ENCODE measurements around the gene MAPKAP1. TPM values are rescaled to one million over a fixed set of nuclear protein-coding genes. Genes with fewer than 3 reads are reported as not detected.

Gene MAPKAP1
- total RNA-seq, 1 donor from 2014 or later: 96.2 TPM

DNA sequence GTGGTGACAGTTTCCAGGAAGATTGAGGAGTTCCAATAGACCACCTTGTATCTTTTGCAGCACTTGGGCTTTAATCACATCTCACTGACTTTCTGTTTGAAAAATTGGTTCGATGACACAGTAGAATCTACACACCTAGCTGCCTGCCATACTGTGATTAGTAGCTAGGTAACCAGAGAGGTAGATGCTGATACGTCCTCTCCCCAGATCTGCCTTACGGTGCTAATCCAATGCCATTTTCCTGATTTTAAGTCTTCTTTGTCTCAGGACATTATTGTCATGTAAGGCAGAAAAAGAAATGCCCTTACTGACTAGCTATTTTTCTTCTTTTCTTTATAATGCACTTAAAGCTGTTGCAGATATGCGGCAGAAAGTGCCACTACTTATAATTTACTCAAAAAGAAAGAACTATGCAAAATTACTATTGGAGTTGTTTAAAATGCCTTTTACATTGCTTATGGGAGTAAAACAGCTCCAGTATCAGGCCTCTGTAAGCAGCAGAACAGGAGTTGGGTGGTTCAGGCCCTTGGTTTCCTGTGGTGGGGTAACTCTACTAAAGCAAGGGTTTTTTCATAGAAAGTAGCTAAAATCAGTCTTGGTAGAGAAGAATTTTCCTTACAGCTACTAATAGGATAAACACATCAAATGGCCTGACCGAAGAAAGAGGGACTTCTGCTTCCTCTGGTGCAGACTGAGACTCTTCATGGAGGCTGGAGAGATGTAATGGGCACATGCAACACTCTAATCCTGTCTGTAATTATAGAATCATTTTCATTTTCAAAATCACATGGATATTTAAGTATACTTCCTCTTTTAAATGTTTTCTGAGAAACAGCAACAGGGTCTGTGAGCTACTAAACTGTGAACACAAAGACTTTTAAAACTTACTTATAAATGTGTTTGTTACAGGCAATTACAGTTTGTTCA, 177.2 kb downstream of the MAPKAP1 start:
- DNase-seq (ENCODE audit: low spot score): no peak
- intact Hi-C loops (cut with DNase I): no loop called here

DNA sequence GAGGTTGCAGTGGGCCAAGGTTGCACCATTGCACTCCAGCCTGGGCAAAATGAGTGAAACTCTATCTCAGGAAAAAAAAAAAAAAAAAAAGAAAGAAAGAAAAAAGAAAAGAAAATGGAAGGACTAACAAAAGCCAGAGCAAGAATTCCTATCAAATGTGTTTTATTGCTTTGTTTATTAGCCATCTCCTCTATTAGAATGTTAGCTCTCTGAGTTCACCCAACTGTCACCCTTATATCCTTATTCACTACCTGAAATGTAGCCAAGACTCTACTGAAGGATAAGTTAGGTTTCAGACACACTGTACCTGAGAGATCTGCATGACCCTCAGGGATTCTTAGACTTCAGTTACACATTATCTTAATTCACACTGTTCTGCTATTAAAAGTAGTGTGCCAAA, 177.9 kb downstream of the MAPKAP1 start:
- intact Hi-C loops (cut with DNase I): no loop called here
- no peak for DNase-seq (ENCODE audit: low spot score)

DNA sequence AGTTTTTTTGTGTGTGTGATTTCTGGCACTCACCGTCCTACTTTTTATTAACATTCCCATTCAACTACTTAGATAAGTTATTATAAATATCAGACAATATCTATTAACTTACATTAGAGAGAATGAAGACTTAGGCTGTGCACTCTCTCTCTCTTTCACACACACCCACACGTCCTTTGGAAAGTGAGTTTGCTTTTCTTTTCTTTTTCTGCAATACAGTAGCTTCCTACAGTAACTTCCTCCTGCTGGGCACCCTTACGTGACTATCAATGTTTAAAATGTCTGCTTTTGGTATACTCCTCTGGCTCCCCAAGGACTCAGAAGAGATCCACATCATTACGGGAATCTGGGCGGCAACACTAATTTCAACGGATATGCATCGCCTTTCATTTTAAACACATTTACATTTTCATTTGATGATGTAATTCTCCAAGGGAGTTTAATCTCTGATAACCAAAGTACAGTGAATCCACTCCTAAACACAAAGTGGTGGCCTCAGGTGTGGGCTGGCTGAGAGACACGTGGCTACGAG, 179.5 kb downstream of the MAPKAP1 start:
- DNase-seq (ENCODE audit: low spot score): no peak
- intact Hi-C loops (cut with DNase I): no loop called here

DNA sequence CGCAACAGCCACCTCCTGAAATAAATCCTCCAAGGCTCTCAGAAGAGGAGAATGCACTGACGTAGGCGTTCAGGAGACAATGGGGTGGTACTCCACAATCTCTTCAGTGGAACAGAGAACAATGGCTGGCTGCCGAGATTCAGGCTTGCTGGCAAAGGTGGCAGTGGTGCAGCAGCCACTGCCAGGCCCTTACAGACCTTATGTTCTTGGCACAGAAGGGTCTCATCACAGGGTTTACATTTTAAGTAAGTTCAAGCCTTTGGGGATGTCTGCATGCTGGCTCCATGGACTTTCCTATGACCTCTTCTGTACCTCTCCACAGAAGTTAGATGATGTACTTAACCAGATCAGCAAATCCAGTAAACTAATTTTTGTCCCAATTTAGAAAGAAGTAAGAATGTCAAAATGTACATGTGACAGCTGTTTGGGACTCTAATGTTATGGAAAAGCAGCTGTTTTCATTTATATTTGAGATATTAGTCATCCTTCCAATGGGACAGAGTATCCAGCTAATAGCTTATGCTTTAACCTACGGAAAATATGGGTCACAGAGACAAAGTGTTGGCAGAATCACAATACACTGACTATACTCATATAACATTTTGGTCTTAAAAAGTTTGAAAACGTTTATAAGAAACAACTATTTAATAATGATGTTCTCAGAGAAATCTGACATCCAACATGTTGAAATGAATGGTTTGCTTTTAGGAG, 180.9 kb downstream of the MAPKAP1 start:
- intact Hi-C loops (cut with DNase I): no loop called here
- peak; percentile 84 for DNase-seq (ENCODE audit: low spot score)

DNA sequence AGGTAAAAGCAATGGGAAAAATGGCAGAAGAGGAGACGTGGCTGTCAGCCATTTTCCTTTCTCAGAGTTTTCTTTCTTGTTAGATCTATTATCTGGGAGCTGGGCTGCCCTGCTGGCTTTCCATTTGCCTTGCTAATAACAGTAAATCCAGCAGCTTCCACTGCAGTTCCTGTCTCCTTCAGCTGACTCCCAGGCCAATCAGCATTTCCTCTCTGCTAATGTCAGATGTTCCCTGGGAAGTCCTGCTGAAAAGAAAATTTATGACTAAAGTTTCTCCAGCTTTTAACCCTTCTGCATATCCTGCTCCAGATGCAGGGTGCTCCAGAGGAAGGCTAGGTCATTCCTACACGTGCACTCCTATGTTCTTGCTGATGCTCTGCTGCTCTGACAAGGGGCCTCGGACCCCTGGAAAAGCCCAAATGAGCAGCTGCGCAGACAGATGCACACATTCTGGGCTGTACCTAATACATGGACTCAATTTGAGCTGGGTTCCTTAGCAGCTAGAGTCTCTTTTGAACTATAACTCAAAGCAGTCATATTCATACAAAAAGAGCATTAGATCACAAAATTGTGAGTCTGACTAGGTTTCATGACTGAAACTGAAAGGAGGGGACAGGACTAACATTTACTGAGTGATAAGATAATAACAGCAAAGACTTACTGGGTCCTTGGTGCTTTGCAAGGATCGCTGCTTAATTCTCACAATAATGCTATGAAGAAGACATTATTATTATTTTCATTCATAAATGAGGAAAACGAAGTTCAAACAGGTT, 182.2 kb downstream of the MAPKAP1 start:
- DNase-seq (ENCODE audit: low spot score): no peak
- intact Hi-C loops (cut with DNase I): no loop called here

DNA sequence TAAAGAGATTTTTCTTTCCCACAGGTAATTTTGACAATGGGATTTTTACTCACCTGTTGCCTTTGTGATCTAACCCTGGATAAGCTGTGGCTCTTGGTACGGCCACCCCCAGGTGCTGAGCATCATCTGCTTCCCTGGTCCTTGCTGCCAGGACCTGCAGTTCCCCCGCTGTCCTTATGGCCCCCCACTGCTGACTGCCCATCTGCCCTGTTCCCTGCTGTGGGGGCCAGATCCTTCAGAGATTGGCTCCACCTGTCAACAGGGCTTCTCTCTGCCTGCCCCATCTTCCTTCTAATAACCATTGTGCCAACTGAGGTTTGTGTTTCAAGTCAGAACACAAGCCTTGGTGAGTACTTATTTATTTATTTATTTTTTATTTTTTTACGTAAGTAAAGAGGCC, 183.3 kb downstream of the MAPKAP1 start:
- intact Hi-C loops (cut with DNase I): no loop called here
- DNase-seq (ENCODE audit: low spot score): no peak

DNA sequence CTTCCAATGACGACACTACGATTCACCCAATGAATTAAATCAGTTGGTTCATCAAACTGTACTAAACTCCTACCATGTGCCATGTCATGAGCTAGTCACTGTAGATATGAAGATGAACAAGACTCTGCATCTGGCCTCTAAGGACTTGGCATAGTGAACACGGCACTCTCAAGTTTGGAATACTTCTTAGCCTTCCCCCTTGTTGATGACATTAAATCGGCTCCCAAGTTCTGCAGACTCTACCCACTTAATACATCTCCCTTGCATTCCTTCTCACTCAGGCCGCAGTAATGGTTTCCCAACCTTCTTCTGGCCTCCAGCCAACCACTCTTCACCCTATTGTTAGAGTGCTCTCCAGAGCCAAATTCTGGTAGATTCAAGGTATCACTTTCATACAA, 184.7 kb downstream of the MAPKAP1 start:
- intact Hi-C loops (cut with DNase I): no loop called here
- DNase-seq (ENCODE audit: low spot score): no peak

DNA sequence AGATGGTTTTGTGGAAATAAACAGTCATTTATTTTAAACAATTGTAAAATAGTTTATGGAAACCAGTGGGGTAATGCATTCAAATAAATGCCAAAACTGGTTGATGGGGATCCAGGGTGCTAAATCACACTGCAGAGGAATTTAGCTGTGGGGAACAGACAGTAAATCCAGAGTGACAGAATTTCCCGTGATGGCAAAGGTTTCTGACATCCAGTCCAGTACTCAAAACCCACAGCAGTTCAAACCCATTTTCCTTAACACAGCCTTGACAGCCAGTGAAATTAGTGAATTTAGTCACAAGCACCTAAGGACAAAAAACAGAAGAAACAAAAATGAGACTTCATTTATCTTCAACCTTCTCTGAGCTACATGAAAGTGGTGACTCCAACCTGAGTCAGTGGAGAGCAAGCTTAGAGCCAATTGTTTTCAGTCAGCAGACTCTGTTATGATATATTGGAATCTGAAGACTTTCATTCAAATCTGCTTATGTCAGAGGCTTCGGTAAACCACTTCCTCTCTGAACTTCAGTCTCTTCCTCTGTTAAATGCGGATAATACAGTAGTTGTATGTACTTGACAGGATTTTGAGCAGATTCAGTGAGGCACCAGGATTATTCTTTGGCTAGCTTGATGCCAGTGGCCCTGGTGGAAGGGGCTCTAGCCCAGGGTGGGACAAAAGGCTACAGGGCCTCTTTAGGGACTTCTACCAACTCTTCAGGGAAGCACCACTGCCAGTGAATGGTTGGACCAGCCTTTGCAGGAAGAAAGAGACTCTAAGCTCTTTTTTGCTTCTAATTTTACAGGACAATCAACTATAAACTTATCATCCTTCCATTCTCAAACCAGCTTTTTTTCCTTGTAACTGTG, 185.3 kb downstream of the MAPKAP1 start:
- intact Hi-C loops (cut with DNase I): no loop called here
- DNase-seq (ENCODE audit: low spot score): no peak

DNA sequence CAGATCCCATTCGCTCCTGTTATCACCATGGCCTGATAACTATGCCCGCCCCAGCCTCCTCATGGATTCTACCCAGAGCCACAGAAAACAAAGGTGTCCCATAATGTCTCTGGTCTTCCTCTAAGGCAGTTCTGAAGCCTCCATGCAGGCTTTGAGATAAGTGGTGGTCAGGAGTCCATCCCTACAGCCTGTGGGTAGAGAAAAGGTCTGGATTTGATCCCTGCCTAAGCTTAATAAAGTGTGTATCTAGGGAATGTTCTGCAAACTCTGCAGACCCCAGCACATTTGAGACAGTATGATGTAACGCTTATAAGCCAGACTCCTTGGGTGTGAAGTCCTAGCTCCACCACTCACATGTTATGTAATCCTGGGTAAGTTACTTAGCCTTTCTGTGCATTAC, 187.3 kb downstream of the MAPKAP1 start:
- DNase-seq (ENCODE audit: low spot score): no peak
- intact Hi-C loops (cut with DNase I): no loop called here

DNA sequence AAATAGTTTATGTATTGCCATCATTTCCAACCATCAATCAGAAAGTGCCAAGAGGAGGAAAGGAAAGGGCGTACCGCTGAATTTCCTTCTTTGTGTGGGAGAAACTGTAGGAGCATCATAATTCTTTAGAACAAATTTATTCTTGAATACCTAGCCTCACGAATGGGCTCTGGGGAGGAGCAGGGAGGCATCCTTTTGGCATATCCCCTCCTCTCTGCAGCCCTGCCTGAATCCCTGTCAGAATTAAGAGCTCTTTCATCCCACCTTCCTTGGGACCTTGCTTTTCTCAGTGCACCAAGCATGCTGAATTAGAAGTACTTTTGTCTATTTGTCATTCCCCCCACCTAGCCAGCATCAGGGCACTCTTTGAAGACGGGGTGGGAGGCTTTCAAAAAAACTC, 189.4 kb downstream of the MAPKAP1 start:
- intact Hi-C loops (cut with DNase I): no loop called here
- no peak for DNase-seq (ENCODE audit: low spot score)

DNA sequence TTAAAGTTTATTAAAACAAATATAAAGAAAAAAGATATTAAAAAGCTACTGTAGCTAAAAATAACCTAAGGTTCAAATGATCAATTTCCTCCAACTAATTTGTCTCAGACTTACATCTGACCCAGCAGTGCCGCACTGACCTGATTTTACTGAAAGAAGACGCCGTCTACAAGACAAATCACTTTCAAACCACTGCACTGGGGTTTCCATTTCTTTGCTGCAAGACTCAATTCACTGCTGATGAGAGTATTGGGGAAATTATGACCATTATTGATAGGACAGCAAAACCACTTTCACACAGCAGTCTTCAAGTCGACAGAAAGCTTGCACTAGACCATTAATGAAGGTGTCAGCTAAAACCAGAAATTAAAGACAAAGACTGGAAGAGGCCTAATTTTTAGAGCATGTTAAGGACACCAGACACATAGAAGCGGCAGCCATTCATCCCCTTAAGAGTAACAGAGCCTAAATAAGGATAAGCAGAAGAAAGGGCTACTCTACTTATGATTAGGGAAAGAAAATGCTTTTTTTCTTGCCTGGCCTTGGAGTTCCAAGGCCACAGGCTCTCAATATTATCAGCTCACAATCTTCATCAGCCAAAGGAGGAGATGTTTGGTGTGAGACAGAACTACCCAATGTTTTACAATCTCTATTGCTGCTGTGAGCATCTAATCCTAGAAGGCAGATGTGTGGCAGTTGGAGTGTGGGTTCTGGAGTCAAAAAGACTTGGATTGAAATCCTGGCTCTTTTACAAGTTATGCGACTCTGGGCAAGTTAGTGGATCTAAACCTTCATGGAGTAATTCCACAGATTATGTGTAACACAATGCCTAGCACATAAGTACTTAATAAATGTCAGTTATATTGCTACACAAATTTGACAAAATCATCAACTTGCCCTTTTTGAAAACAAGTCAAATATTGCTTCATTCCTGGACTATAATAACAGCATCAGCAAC, 190.7 kb downstream of the MAPKAP1 start:
- intact Hi-C loops (cut with DNase I): no loop called here
- DNase-seq (ENCODE audit: low spot score): no peak

DNA sequence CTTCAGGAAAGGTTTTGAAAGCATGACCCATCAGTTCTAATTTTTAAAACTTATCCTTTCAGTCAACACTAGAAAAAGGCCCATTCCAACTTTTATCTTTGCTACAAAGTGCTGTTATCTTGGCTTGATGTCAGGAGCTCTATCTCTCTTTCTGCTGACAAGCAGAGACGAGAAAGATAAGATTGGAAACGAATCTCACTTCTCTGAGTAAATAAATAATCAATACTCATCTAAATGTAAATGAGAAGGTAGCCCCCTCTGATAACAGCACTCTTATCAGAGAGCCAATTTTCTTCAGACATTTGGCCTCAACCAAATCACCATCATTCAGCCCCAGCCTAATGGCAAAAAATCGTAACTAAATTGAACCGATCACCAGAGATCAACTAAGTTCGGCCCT, 191.7 kb downstream of the MAPKAP1 start:
- intact Hi-C loops (cut with DNase I): no loop called here
- DNase-seq (ENCODE audit: low spot score): no peak

DNA sequence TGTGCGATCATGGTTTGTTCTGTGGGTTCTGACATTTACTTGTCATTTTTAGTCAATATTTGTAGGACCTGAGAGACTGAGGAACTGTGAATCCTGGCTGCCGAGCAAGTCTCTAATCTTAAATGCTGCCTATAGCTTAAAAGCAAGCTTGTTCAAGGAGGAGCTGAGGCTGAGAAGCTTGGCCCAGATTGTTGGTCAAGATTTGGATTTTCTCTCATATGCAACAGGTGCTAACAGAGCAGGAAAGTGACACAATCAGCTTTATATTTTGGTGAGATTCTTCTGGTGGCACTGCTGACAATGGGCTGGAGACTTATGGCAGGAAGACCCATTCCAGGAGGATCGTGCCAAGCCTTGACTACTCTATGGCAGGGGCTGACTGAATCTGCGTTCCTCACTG, 192.5 kb downstream of the MAPKAP1 start:
- intact Hi-C loops (cut with DNase I): loop anchor here (5.0 kb wide), 2 partner anchors 33 to 42 kb away; no protein-coding TSS in a partner anchor
- no peak for DNase-seq (ENCODE audit: low spot score)

DNA sequence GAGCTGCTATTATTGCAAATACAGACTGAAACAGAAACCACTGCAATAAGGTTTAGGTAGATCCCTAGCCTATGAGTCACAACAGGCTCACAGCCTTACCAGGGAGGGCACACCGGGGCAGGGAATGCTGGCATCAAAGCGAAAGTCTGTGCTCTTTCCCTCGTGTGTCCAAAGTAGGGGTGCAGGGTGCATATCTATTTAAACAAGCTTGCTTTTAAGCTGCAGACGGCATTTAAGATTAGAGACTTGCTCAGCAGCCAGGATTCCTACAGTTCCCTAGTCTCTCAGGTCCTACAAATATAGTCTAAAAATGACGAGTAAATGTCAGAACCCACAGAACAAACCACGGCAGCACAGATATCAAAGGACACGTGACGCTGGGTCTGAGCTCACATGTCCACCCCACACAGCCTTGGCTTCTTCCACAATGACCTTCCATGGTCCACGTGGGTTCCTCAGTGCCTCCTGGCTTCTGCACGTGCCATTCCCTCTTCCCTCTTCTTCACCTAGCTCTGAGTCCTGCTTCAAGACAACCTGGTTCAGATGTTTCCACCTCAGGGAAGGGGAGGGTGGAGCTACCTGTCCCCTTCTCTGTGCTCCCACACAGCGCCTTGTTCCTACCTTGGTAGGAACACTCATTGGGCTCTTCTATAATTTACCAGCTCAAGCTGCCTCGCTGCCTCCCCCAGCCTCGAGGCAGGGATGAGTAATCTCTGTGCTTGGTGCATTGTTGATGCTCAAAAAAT, 193.2 kb downstream of the MAPKAP1 start:
- DNase-seq (ENCODE audit: low spot score): no peak
- intact Hi-C loops (cut with DNase I): loop anchor here (5.0 kb wide), 2 partner anchors 33 to 42 kb away; no protein-coding TSS in a partner anchor

DNA sequence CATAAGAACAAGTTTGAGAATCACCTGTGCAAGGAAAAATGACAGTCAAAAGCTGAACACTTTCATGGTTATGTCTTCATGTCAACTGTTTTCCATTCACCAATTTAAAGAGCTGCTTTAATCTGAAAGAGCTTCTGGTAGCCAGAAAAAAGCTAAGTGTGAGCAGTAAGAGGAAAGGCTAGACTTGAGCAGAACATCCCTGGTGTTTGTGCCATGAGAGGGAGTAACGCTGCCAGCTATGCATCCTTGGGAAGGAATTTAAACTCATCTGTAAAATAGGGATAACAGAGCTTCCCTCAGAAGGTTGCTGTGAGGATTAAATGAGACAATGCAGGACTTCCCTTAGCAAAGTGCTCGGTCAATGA, 193.7 kb downstream of the MAPKAP1 start:
- no peak for DNase-seq (ENCODE audit: low spot score)
- intact Hi-C loops (cut with DNase I): loop anchor here (5.0 kb wide), 2 partner anchors 34 to 41 kb away; no protein-coding TSS in a partner anchor

DNA sequence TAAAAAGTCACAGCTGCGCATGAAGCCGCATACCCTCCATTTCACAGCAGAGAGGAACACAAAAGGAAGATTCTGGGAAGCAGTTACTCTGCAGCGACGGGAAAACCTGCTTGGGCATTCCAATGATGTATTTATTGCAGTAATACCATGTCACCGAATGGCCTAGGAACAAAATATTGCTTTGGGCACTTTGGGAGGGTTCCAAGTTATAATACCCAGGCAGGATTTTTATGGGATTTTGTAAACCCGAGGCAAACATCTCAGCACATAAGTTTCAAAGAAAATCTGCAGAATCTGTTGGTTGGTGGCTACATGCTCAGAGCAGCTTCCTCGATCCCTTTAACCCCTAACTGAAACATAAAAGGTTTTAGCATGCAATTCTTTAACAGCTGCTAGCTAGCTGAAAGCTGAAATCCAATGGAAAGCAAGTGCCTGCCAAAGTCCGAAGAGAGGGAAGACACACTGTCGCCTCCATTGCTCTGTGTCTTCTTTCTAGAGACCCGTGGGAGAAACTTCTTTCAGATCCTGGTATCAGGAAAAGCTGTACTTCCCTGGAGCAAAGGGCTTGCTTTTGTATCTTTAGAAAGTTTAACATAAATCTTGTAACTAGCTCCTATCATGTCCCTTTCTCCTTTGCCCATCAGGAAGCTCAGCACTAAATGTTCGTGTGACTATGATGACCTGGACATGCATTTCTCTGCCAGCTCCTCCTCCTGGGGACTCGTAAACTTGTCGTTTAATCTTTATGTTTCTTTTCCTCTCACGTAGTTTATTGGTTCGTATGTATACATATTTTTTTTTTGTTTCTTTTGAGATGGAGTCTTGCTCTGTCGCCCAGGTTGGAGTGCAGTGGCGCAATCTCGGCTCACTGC, 195.0 kb downstream of the MAPKAP1 start:
- intact Hi-C loops (cut with DNase I): loop anchor here (5.0 kb wide), 2 partner anchors 35 to 40 kb away; no protein-coding TSS in a partner anchor

More for the DNA sequence above, 195.0 kb downstream of the MAPKAP1 start:
- no peak for DNase-seq (ENCODE audit: low spot score)
